OCI-LY3 (cell line): ENCODE data around the gene TULP1.

Source experiments
- CTCF ChIP-seq: fragments of 200-600, 300-600 bp; sonication (generic); IDR thresholded peaks from 2 replicates; pipeline ENCODE4 v1.5.1; 2014; ENCODE audit warnings: antibody characterized with exemption, low read length, low read depth
- EZH2phosphoT487 ChIP-seq: fragments of 200-600 bp; shearing (Covaris generic); IDR thresholded peaks from 2 replicates; pipeline ENCODE4 v1.6.1; 2018; ENCODE audit warnings: antibody characterized with exemption, mixed run types, low read depth

- TF ChIP-seq CTCF = no peak
- TF ChIP-seq EZH2phosphoT487 = no peak
These were observed 30.9 kb upstream of the TULP1 start for GRCh38 chr6:35543459-35544193.
